ENCODE measurements around the gene PROZ.
A peak's percentile ranks its signal among the peaks of the same experiment; 100 is the strongest.

DNA sequence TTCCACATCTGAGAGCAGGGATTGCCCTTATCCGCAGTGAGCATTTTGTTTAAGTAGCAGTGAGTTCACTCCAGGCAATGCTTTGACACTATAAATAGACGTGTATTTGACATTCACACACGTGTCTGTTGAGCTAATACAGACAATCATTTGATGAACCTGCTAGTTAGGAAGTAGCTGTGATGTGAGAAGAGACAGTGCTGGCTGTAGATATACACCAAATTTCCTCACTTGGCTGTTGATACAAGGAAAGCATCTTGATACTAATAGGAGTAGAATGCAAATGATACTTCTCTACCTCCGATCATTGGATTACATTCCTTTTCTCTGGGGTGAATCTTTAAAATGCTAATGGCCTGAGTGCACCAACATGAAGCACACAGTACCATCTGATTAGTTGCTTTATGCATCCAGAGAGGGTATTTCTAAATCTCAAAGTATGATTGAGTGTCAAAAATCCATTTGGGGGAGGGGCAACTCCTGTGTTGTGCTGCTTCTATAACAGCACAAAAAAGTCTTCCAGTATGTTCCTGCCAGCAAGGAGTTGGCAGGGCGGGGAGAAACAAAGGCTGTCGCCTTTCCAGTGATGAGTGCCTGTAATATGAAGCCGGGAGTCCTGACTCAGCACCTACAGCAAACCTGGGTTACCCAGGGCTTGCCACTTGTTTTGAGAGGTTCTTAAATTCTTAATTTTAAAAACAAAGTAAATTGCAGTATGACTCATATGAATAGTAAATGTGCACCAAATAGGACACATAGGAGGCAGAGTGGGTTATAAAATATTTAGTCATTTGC lies 58.0 kb downstream of the PROZ start:
- no peak for TF ChIP-seq POLR2A (IDR thresholded peaks at IDR 0.05)
- TF ChIP-seq, protein P1, sequence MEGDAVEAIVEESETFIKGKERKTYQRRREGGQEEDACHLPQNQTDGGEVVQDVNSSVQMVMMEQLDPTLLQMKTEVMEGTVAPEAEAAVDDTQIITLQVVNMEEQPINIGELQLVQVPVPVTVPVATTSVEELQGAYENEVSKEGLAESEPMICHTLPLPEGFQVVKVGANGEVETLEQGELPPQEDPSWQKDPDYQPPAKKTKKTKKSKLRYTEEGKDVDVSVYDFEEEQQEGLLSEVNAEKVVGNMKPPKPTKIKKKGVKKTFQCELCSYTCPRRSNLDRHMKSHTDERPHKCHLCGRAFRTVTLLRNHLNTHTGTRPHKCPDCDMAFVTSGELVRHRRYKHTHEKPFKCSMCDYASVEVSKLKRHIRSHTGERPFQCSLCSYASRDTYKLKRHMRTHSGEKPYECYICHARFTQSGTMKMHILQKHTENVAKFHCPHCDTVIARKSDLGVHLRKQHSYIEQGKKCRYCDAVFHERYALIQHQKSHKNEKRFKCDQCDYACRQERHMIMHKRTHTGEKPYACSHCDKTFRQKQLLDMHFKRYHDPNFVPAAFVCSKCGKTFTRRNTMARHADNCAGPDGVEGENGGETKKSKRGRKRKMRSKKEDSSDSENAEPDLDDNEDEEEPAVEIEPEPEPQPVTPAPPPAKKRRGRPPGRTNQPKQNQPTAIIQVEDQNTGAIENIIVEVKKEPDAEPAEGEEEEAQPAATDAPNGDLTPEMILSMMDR (IDR thresholded peaks at IDR 0.05): no peak
- TF ChIP-seq POLR2AphosphoS5 (IDR thresholded peaks at IDR 0.05): peak; percentile 62
